ENCODE measurements around the gene CTSZ.

Gene CTSZ

DNA sequence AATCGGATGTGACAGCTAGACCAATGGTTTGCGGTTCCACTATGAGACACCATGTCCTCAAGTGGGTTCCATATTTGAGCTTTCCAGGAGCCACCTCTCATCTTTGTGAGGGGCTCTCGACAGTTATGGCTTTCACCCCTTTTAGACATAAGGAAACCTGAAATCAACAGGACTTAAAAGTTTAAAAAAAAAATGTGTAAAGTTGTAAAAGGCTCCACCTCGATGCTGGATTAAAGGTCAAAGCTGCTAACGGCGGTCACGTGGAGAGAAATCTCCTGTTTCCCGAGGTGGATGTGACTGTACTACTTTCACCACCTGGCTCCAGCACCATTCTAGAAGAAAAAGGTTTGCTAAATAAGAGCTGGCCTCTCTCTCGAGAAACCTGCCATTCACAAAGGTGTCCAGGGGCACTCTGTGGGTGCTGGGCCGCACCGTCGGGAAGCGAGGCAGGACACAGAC, 24.5 kb upstream of the CTSZ start:
- no peak for DNase-seq

DNA sequence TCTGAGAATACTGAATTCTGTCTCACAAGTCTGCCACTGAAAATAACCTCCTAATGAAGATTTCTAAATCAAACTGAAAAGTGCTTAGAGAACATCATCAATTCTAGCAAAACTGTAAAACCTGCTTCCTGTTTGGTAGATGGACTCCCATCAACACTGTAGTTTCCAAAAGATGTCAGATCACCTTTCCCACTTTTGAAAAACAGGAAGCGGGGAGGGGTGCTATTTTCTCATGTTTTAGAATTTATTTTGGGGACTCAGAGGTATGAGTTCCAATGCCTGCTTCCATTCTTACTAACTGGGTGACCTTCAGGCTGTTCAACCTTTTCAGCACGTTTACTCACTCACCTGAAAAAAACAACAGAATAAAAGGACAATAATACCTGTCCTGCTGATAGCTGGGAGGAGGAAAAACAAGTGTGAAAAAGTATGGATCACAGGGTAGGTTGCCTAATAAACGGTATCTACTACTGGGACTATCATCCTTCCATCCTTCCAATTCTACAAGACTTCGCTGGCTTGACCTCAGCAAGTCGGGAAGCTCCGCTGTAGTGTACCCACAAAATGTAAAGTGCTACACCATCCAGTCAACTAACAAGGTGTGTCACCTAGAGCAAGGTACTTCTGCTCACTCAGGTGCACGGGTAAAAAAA, 24.0 kb upstream of the CTSZ start:
- DNase-seq, result no peak

DNA sequence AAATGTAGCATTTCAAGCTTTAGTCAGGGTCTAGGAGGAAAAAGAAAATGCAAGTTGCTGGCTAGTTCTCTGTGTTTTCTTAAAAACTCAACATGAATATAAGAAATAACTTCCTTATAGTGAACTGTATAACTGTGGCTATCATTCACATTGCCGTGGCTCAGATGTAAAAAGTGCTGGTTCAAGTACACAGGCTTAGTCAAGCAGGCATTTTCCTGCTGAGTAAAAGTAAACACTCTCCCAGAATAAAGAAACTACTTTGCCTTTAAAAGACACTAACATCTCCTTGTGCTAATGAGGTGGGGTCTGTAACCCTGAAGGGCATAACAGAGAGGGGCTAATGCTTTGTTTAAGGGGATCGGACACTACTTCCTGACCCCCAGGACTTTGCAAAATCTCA, 21.8 kb upstream of the CTSZ start:
- no peak for DNase-seq

- DNase-seq, result no peak
Observed at GRCh38 chr20:59027741-59028320, 20.8 kb upstream of the CTSZ start.

- no peak for DNase-seq
Observed at GRCh38 chr20:59026904-59027740, 20.1 kb upstream of the CTSZ start.

DNA sequence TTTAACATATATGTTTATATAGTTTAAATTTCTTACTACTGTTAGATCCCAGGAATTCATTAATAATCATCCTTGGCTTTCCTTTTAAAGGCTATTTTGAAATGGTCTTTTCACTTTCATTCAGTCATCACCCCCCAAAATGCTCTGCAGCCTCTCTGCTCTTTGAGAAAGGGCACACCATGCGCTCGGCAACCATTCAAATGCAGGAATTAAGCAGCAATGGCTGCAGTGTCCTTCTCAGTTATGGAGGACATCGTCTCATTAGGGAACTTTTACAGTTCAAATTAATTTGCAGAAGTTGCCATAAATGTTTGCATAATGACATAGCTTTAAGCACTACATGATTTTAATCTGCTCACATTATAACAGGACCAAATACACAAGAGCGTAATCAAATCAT, 18.5 kb upstream of the CTSZ start:
- DNase-seq, result no peak

DNA sequence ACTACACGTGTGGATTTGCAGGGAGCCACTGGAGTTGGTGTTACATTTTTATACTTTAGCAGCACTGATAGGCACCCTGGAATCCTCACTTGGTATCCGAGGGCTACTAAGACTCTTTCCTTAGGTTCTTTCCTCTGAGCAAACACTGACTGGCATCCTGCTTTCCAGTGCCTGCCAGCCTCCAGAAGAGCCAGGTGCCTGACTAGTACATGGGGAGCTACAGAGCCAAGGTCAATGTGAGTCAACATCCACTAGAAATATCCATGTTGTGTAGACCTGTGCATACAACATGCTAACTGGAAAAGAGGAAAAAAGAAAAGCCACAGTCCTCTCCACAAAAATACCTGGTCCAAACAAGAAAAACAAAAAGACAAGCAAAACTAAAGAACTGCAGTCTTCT, 18.0 kb upstream of the CTSZ start:
- DNase-seq, result no peak

DNA sequence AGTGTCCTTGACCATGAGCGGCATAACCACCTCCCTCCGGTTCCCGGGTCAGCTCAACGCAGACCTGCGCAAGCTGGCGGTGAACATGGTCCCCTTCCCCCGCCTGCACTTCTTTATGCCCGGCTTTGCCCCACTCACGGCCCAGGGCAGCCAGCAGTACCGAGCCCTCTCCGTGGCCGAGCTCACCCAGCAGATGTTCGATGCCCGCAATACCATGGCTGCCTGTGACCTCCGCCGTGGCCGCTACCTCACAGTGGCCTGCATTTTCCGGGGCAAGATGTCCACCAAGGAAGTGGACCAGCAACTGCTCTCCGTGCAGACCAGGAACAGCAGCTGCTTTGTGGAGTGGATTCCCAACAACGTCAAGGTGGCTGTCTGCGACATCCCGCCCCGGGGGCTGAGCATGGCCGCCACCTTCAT, 17.1 kb upstream of the CTSZ start:
- peak; percentile 16 for DNase-seq

DNA sequence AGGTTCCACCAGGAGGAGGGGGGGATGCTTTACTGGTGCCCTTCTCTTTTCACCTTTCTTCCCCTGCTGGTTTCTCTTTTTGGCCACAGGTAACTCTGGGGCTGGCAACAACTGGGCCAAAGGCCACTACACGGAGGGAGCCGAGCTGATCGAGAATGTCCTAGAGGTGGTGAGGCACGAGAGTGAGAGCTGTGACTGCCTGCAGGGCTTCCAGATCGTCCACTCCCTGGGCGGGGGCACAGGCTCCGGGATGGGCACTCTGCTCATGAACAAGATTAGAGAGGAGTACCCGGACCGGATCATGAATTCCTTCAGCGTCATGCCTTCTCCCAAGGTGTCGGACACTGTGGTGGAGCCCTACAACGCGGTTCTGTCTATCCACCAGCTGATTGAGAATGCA, 16.6 kb upstream of the CTSZ start:
- peak; percentile 8 for DNase-seq

GRCh38 chr20:59022754-59023153, 15.7 kb upstream of the CTSZ start:
- peak; percentile 16 for DNase-seq

GRCh38 chr20:59020938-59021551, 14.0 kb upstream of the CTSZ start:
- DNase-seq, result peak; percentile 4

GRCh38 chr20:59019217-59019616, 12.2 kb upstream of the CTSZ start, which contains the start of gene TUBB1:
TUBB1 (plus strand) TSS chr20:59019429; CDS start chr20:59019523, 94 bp downstream.
- peak; percentile 11 for DNase-seq

DNA sequence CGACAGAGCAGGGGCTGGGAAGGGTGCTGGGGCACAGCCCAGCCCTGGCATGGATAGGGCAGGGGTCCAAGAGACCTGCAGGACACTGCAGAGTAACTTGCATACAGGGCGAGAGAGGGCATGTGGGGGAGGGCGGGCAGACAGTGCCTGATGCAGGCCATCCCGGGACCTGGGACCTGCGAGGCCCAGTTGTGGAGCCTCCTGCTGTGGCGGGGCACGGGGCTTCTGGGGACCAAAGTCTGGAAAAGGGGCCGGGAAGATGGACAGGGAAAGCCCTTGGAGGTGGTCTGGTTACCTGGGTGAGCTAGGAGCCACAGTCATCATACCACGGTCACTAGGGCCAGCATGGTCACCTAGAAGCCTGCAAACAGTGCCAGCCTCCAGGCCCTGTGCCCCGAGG, 11.8 kb upstream of the CTSZ start:
- DNase-seq, result peak; percentile 7

GRCh38 chr20:59017493-59018231, 10.6 kb upstream of the CTSZ start:
- peak; percentile 21 for DNase-seq

- peak; percentile 24 for DNase-seq
Observed at GRCh38 chr20:59016795-59017492, 9.9 kb upstream of the CTSZ start.

GRCh38 chr20:59015812-59016711, 9.0 kb upstream of the CTSZ start:
- peak; percentile 21 for DNase-seq

GRCh38 chr20:59015411-59015810, 8.4 kb upstream of the CTSZ start:
- DNase-seq, result no peak

DNA sequence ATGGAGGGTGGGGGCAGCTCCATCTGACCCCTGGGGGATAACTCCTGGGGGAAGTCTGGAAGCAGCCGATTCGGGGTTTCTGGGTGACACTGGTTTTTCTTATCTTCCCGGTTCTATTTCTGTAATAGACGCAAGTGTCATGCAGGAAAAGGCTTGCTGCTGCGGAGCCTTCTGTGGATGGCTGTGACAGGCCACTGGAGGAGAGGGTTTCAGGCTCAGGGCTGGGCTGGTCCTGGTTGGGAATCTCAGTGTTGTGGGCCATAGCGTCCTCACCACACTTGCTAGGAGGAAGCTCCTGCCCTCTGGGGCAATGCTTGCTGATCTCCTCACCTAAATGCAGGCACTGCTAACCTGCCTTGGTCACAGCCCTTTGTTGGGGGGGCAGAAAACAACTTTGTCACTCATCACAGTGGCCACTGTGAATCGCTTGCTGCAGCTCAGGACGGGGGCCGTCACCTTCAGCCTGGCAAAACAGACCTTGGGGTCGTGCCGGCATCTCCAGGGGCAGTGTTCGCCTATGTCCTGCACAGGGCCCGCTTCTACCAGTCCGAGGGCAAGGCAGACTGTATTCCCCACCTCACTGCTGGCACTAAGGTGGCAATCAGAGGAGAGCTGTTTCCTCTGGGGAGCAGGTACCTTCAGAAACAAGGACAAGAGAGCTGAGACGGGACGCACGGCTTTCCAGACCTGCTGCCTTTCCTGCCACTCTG, 7.8 kb upstream of the CTSZ start:
- peak; percentile 18 for DNase-seq

- DNase-seq, result peak; percentile 32
Observed at GRCh38 chr20:59013959-59014608, 7.0 kb upstream of the CTSZ start.
